Left renal cortex interstitium (tissue), 4 donors: Measurements from ENCODE around the gene OMA1. TPM values are rescaled to one million over a fixed set of nuclear protein-coding genes. Genes with fewer than 3 reads are reported as not detected.
"Not testable (repeated sequence)": the region's sequence is repeated elsewhere in the genome, so short reads cannot be mapped to it uniquely, and the experiment has no call there.

Experiments used
- DNase-seq, 4 donors: peaks; one replicate each; pipeline ENCODE4 v3.0.0-alpha.2; 2013; ENCODE audit warnings: low read depth in 4 of 4, low spot score in 2 of 4, missing footprints in 1 of 4
- polyA plus RNA-seq, 4 donors: library from polyadenylated mRNA; unstranded; fragments of 120-200 nt; gene quantifications; one replicate each; pipeline ENCODE4 v1.2.1, GENCODE V29; 2013; ENCODE audit not compliant: insufficient read length in 4 of 4

The OMA1 gene
- 10 to 100 TPM; 24.6 to 40.1 (median 36.1) TPM for polyA plus RNA-seq

DNA sequence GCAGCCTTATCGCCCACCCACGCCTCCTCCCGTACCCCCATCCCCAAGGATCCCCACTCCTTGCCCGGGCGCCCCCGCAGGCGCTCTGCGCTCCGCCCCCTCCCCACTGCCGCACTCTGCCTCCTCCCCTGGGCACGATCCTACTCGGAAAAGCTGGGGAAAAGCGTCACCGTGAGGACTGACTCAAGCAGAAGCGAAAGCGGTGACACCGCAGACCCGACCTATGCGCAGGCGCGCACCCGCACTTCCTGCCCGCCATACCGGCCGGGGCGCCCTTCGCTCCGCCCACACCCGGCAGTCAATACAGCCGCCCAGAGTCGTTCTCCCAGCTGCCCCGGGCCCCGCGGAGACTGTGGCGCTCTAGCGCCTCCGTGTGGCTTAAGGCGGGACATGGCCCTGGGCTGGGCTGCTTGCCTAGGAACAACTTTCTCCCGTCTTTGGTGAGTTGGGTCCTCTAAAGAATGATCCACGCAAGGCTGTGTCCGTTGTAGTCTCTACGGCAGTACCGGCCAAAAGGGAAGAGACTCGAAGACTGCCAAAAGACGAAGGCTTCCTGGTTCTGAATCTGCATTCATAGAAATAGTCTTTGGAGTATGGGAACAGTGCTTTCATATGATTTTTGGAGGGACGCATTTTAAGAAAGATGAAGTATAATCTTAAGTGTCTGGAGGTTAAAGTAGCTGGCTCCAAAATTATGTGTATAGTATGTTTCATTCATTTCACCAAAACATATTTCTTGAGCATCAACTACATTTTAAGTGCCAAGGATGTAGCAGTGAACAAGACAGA is at the start of gene OMA1:
Gene OMA1, minus strand, starts transcription at position 207 of the 789 bp plus-strand sequence. CDS start 7,432 bp downstream, outside the sequence.
- peak; percentile 84 to 92 (median 88) for DNase-seq

DNA sequence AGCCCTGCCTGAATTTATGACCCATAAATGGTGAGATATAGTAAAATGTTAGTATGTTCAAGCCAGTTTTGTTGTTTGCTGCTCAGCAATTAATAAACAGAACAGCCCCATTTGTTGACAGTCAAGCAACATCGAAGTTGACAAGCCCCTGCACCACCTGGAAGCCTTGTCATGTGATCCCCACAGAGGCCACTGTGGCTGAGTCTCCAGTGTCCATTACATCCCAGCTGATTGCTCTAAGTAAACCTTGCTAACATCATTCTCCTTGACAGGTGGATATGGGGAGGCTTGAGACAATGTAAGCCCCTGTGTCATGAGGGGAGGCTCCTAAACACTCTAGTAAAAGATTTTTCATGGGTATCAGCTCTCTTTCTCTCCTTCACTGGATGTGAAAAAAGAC is 48.0 kb upstream of the OMA1 start:
- DNase-seq: no peak

DNA sequence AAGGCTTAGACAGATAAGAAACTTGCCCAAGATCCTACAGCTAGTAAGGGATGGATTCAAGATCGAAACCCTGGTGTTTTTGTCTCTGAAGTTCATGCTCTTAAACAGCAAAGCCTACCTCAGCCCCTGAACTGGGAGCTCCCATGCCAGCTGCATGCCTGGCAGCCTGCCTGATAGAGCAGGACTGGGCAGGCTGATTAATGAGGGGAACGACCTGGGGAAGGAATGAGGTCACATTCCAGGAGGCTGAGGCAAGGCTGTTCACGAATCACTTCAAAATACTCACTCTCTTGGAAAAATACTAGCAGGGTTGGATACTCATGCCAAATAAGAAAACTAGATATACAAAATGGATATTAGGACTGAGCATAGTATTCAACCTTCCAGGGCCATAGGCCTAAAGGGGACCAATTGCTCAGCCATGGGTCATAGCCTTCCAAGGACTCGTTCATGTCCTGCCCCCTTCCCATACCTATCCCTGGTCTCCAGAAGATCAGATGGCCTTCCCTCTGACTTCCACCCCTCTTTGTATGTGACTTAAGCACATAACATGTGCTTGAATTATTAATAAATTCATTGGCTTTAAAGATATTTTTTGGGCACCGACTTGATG is 46.1 kb upstream of the OMA1 start:
- DNase-seq: peak in 1 of 4 donors; percentile 74

DNA sequence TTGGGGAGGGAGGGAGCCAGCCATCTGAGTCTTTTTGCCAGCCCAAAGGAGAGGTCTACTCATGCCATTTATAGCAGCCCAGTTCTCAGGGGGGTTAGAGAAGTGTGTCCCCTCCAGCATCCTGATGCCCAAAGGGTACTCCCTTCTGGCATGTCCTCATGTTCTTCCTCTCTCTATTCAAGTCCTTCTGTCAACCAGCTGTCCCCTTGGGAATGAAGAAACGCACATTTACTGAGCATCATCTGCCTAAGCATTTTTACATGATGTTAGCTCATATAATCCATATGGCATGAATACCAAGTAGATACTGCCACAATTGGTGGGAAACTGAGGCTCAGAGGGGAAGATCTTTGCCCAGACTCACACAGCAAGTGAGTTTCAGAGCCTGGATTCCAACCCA is 45.3 kb upstream of the OMA1 start:
- DNase-seq: no peak

DNA sequence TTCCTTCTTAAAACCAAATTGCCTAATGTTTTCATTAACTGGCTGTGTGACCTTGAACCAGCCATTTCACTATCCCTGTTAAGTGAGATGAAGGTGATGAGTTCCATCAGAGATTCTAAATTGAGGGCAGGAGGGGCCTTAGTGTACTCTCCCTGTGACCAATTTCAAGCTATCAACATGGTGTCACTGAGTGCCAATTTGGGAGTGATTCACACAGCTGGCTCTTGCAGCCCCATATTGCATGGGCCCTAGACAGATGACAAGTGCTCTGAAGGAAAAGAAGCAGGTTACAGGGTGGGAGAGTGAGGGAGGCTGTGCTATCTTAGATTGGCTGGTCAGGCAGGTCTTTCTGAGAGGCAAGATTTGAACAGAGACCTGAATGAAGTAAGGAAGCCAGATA is 43.5 kb upstream of the OMA1 start:
- no peak for DNase-seq

DNA sequence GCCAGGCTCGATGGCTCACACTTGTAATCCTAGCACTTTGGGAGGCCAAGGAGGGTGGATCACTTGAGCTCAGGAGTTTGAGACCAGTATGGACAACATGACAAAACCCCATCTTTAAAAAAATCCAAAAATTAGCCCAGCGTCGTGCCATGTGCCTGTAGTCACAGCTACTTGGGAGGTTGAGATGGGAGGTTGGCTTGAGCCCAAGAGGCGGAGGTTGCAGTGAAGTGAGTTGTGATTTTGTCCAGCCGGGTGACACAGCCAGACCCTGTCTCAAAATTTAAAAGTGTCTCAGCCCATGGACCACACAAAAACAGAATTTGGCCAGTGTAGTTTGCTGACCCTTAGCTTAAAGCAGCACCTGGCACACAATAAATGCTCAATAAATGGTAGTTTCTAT is 41.9 kb upstream of the OMA1 start:
- DNase-seq: no peak

DNA sequence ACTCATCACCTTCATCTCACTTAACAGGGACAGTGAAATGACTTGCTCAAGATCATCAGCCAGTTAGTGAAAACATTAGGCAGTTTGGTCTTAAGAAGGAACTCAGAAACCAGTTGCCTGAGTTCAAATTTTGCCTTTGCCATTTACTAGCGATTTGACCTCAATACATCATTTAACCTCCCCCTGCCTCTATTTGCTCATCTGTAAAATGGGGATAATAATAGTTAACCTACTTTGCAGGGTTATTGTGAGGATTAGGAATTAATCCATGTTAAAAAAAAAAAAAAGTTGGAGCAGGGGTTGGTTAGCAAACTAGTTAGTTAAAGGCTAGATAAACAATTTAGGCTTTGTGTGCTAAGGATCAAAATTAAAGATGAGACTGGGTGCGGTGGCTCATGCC is 41.1 kb upstream of the OMA1 start:
- no peak for DNase-seq

DNA sequence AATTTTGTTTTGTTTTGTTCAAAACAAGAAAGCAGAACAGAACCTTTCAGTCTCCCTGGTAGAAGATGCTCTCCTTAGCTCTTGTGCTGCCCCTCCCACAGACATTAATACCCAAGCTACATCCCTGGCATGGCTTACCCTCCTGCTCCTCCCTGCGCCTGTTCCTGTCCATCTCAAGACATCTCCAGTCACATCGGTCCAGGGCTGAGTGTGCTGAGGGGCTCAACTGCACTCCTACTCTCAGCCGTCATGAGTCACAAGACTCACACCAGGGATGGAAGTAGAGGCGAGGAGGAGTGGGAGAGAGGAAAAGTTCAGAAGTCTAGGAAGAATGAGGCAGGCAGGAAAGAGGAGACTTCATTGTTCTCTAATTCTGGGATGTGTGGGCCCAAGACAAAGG is 39.7 kb upstream of the OMA1 start:
- no peak for DNase-seq

DNA sequence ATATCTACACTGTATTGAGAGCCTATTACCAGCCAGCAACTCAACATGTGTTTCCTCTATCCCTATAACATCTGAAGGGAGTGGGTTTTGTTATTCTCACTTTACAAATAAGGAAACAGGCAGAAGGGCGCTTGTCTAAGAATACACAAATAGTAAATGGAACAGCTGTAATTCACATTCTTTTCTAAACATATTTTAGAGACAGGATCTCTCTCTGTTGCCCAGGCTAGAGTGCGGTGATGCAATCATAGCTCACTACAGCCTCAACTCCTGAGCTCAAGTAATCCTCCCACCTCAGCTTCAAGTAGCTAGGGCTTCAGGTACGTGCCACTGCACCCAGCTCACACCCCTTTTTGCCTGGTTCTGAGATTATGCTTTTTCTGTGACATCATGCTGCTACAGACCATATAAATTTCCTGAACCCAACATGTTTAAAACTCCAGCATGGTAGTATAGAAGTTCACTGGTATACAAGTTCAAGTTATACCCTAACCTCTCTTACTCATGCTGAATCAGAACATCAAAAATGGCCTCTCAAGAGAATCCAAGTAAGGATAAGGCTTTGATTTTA is 39.1 kb upstream of the OMA1 start:
- DNase-seq: no peak

DNA sequence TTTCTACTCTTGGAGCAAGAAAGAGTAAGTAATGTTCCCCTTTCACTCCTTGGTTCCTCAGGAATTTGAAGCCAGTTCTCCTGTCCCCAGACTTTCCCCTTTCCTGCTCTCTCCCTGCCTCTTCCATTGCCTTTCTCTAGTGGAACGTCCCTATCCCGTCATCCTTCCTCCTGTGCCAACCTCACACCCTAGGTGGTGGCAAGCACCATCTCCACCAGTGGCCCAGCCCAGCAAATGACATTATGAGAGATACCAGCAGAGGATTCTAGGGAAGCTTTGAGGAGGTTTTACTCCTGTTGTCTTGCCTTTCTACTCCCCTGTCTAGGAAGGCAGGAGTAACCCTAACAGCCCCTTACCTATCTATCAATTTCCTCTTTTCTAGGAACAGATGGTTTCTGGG is 38.6 kb upstream of the OMA1 start:
- DNase-seq: no peak

DNA sequence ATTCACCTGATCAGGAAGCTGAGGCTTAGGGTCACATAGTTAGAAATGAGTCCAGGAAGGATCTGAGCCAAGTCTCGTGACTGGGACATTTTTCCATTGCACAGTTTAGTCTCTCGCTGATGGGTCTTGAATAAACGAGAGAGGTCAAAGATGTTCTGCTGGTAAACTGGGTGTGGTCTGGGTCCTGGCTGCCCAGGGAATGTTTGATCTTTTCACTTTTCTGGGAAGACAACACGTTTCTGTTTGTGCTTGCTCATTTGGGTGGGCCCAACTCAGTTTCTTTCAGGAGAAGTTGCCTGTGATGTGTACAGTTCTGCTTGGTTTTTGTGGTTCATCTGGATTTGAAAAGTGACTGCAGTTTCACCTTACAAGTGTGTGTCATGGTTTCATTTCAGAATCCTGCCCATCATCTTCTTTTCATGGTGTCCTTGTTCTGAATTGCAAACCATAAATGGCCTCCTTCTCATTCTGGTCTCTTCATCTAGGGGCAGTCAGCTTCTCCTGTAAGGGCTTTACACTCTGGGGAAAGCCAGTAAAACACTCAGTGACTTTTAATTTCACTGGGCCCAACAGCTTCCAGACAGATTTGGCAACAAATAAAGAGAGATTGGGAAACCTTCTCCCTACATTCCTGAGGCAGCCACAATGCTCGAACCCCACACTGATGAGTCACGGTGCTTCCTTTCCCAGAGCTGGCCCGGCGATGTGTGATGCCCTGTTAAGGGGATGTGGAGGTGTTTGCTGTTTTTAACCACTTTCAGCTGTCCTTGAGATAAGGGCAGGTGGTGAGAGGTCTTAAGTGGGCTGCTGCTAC is 37.8 kb upstream of the OMA1 start:
- DNase-seq: no peak

DNA sequence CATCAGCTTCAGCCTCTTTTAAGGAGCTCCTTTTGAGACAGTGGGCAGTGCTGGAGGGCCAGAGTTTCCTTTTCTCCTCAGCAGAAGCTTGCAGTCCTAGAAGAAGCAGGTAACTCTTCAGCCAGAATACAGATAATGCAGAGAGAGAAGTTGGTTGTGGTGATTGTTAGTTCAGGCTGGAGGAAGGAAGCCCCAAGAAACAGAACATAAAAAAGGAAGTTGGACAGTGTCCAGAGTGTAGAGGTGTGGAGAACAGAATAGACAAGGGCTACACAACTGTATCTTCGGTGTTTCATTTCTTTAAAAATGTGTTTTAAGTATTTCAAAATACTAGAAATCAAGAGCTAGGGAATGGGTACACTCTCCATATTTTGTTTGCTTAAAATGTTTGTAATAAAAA is 37.0 kb upstream of the OMA1 start:
- no peak for DNase-seq

DNA sequence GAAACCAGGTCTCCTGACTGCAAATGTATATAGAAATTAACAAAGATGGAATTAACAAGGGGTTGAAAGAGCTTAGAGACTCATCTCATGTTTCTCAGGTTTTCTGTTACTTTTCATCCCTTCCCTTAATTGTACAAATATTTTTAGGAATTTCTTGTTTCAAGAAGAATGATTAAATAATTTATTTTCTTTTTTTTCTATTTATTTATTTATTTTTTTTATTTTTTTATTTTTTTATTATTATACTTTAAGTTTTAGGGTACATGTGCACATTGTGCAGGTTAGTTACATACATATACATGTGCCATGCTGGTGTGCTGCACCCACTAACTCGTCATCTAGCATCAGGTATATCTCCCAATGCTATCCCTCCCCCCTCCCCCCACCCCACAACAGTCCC is 35.6 kb upstream of the OMA1 start:
- DNase-seq: not testable (repeated sequence)

DNA sequence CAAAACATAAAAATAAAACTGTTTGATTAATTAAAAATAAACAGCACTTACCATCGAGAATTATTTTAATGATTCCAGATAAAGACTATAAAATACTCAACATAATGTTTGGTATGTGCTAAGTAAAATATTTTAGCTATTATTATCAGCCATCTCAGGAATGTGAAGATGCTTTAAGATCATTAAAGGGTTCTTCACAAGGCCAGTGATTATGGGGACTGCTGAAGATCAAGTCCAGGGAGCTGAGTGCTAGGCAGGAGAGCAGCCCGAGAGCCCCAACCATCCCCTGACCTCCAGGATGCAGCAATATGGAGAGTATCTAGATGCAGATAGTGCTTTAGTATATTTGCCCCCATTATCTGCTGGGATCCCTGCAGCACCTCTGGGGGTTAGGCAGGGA is 35.1 kb upstream of the OMA1 start:
- DNase-seq: no peak

DNA sequence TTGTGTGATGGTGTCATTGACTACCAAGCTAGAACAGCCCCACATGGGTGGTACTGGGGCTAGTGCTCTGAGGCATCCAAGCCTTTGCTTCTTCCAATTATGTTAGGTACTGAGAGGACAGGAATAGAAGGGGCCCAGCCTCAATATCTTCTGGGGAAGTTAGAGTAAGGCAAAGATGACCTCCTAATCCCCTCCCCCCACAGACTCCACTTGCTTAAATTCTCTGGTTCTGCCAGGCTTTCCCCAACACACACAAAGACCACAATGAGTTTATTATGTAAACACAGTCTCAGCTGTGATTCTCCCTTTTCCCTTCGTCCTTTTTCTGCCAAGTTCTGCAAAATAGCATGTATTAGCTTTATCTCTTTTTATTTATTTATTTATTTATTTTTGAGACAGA is 33.7 kb upstream of the OMA1 start:
- no peak for DNase-seq

DNA sequence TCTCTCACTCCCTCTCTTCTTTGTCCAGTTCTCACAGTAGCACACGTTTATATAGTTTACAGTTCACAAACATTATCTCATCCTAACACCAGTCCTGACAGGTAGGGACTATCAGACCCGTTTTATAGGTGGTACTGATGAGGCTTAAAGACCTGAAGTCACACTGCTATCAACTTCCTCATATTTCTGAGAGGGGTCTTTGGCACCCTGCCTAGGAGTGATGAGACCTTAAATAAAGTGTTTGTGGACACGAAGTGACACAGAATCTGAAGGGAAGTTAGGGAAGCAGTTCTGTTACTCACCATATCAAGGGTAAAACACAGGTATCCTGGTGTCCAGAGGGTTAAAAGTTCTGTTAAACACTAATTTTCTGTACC is 31.1 kb upstream of the OMA1 start:
- no peak for DNase-seq

DNA sequence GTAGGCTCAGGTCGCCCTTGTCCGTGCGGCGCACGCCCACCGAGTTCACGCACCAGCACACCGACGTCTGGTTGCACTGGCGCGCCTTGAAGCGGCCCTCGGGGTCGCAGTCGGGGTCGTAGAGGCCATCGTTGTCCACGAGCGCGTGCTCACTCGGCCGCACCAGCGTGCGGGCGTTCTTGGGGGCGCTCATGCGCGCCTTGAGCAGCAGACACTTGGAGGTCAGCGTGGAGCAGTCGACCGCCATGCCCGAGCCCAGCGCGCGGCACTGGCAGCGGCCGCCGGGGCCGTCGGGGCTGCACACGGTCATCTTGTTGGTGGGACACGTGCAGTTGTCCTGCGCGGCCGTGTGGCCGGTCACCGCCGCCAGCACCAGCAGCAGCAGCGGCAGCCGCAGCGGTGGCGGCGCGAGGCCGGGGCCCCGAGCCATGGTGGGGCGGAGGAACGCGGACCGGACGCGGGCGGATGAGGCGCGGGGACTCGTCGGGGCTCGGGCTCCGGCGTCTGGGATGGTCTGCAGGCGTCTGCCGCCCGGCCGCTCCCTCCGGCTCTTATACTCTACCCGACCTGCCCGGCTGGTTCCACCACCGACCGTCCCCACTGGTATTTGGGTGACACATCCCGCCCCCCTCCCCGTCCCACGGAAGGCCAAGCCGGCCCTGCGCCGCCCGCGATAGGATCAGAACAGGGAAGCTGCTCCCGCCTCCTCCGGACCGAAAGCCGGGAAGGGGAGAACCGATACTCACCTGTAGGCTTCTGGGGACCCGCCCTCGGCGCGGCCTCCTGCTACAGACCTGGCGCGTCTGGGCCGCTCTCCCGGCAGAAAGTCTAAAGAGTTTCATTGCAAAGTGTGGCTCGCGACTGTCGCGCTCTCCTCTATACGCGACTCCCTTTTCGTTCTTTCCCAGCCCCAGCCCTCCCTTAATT is 30.5 kb upstream of the OMA1 start, which contains the start of gene TACSTD2:
Gene TACSTD2, minus strand, starts transcription at position 526 of the 927 bp plus-strand sequence. Its CDS starts 96 bp downstream, at position 430.
- DNase-seq: no peak

DNA sequence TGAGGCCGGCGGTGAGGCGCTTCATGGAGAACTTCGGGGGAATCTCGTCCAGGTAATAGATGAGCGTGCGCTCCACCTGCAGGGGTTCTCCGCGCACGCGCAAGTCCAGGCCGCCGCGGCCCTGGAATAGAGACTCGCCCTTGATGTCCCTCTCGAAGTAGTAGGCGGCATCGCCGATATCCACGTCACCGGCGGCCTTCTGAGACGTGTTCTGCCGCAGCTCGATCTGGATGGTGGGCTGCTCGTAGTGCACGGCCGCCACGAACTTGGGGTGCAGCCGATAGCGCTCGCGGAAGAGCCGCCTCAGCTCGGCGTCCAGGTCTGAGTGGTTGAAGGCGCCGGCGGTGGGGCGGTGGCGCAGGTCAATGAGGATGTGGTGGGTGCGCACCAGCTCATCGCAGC is 29.8 kb upstream of the OMA1 start:
- DNase-seq: no peak

DNA sequence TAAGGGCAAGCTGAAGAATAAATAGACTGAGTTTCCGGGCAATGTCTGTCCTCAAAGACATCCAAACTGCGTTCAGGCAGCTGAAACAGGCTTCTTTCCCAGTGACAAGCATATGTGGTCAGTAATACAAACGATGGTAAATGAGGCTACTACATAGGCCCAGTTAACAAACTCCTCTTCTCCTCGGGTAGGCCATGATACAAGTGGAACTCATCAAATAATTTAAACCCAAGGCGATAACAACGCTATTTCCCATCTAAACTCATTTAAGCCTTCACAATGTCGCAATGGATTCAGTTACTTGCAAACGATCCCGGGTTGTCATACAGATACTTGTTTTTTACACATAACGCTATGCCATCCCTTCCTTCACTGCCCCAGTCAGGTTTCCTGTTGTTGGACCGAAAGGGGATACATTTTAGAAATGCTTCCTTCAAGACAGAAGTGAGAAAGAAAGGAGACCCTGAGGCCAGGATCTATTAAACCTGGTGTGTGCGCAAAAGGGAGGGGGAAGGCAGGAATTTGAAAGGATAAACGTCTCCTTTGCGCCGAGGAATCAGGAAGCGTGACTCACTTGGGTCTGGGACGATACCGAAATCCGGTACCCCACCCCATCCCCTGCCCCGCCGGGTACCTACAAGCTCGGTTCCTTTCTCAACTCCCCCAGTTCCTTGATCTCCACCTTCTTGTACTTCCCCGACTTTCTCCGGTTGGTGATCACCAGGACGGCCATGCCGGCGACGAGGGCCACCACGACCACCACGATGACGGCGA is 29.2 kb upstream of the OMA1 start:
- no peak for DNase-seq
